ENCODE measurements around the gene EFNA1. TPM values are rescaled to one million over a fixed set of nuclear protein-coding genes. Genes with fewer than 3 reads are reported as not detected.

Gene EFNA1
- total and polyA plus RNA-seq, 2 donors from 2014 or later: 61.1 to 133 TPM

DNA sequence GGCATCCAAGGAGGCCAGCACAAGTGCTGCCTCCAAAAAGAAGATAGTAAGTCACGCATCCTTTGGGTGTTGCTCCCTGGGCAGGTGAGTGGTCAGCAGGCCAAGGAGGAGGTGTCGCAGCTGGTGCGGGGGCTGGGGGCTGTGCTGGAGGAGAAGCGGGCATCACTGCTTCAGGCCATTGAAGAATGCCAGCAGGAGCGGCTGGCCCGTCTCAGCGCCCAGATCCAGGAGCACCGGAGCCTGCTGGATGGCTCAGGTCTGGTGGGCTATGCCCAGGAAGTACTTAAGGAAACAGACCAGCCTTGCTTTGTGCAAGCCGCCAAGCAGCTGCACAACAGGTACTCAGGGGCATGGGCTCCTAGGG, 50.2 kb downstream of the EFNA1 start:
- TF ChIP-seq, protein P1, sequence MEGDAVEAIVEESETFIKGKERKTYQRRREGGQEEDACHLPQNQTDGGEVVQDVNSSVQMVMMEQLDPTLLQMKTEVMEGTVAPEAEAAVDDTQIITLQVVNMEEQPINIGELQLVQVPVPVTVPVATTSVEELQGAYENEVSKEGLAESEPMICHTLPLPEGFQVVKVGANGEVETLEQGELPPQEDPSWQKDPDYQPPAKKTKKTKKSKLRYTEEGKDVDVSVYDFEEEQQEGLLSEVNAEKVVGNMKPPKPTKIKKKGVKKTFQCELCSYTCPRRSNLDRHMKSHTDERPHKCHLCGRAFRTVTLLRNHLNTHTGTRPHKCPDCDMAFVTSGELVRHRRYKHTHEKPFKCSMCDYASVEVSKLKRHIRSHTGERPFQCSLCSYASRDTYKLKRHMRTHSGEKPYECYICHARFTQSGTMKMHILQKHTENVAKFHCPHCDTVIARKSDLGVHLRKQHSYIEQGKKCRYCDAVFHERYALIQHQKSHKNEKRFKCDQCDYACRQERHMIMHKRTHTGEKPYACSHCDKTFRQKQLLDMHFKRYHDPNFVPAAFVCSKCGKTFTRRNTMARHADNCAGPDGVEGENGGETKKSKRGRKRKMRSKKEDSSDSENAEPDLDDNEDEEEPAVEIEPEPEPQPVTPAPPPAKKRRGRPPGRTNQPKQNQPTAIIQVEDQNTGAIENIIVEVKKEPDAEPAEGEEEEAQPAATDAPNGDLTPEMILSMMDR (IDR thresholded peaks at IDR 0.05; ENCODE audit: borderline replicate concordance, extremely low read depth, insufficient read depth): no peak
- Histone ChIP-seq H3K27me3 (ENCODE audit: control insufficient read depth, insufficient read depth, low read length) (no peaks in the 10 kb centered on the region), H3K4me3 (ENCODE audit: low read length in 3 of 3) (no peak overlapping the region), H3K9me3 (ENCODE audit: control insufficient read depth in 2 of 3, insufficient read depth in 1 of 3, low read length in 3 of 3) (no peaks in the 10 kb centered on the region), H3K36me3 (ENCODE audit: control insufficient read depth in 2 of 3, insufficient read depth in 3 of 3, low read length in 3 of 3) (no peaks in the 10 kb centered on the region), H3K4me1 (ENCODE audit: control insufficient read depth in 2 of 3, insufficient read depth in 2 of 3, low read depth in 1 of 3, low read length in 3 of 3) (peaks cover 0 to 11% (median 7%) of the 10 kb centered on the region in 3 donors), H3K27ac (ENCODE audit: low read depth in 2 of 2, low read length in 2 of 2) (no peak overlapping the region), H3K9ac (ENCODE audit: low read length in 3 of 3) (no peak overlapping the region)
- intact Hi-C loops (cut with DNase I): loop anchor here (10.0 kb wide), 1 partner anchor 47 kb away; no protein-coding TSS in a partner anchor
- FAIRE-seq (no peak), DNase-seq (peak in 2 of 5 donors; percentile 40 to 62)

DNA sequence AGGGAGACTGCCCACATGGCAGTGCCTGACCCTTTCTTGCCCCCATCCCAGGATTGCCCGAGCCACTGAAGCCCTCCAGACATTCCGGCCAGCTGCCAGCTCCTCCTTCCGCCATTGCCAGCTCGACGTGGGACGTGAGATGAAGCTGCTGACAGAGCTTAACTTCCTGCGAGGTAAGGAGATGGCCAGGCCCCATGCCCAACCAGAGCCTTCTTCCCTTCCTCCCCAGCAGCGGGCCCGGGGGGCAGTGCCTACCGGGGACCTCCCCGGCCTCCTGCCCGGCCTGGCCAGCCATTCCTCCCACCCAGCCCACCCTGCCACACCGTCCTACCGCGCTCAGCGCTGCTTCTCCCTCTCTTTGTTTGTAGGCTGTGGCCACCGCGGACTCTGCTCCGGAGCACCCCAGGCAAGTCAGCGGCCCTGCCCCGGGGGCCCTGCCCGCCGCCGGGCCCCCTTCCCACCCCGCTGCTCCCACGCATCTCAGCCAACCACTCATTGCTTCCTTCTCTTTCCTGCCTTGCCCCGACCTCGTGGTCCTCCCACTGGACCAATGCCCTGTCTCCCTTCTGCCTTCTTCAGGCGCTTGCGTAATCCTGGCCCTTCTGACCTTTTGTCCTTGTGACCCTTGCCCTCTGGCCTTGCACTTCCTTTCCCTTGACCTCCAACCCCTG, 50.9 kb downstream of the EFNA1 start:
- intact Hi-C loops (cut with DNase I): loop anchor here (10.0 kb wide), 1 partner anchor 46 kb away; no protein-coding TSS in a partner anchor
- no peak for FAIRE-seq
- TF ChIP-seq, protein P1 (IDR thresholded peaks at IDR 0.05; ENCODE audit: borderline replicate concordance, extremely low read depth, insufficient read depth): no peak
- Histone ChIP-seq H3K36me3 (ENCODE audit: control insufficient read depth in 2 of 3, insufficient read depth in 3 of 3, low read length in 3 of 3) (no peaks in the 10 kb centered on the region), H3K9me3 (ENCODE audit: control insufficient read depth in 2 of 3, insufficient read depth in 1 of 3, low read length in 3 of 3) (no peaks in the 10 kb centered on the region), H3K27ac (ENCODE audit: low read depth in 2 of 2, low read length in 2 of 2) (no peak overlapping the region), H3K27me3 (ENCODE audit: control insufficient read depth, insufficient read depth, low read length) (no peaks in the 10 kb centered on the region), H3K9ac (ENCODE audit: low read length in 3 of 3) (no peak overlapping the region), H3K4me1 (ENCODE audit: control insufficient read depth in 2 of 3, insufficient read depth in 2 of 3, low read depth in 1 of 3, low read length in 3 of 3) (peaks cover 0 to 11% (median 7%) of the 10 kb centered on the region in 3 donors), H3K4me3 (ENCODE audit: low read length in 3 of 3) (no peak overlapping the region)
- peak in 2 of 5 donors; percentile 57 to 79 for DNase-seq

DNA sequence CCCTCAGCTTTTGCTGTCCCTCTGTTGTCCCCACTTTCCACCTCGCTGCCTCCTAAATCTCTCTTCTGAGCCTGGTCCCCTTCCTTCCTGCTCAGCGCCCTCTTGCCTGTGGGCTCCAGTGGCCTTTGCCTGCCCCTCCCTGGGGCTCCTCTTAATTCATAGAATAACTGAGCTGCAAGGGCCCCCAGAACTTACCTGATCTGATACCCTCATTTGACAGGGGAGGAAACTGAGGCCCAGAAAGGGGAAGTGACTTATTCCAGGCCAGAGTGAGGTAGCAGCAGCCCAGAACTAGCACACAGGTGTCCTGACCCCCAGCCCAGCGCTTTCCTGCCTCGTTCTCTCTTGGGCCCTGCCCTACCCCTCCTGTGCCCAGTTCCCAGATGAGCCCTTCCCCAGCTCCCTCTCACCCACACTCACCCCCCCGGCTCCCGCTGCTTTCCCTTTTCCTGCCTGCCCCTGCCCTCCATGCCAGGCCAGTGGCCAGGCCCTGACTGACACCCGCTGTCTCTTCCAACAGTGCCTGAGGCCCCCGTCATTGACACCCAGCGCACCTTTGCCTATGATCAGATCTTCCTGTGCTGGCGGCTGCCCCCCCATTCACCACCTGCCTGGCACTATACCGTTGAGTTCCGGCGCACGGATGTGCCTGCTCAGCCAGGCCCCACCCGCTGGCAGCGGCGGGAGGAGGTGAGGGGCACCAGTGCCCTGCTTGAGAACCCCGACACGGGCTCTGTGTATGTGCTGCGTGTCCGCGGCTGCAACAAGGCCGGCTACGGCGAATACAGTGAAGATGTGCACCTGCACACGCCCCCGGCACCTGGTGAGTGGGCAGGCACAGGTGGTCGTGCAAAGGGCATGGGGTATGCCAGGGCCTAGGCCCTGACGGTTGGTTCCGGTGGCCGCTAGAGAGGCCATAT, 51.7 kb downstream of the EFNA1 start:
- TF ChIP-seq, protein P1 (IDR thresholded peaks at IDR 0.05; ENCODE audit: borderline replicate concordance, extremely low read depth, insufficient read depth): no peak
- Histone ChIP-seq H3K4me1 (ENCODE audit: control insufficient read depth in 2 of 3, insufficient read depth in 2 of 3, low read depth in 1 of 3, low read length in 3 of 3) (peaks cover 0 to 11% (median 7%) of the 10 kb centered on the region in 3 donors), H3K36me3 (ENCODE audit: control insufficient read depth in 2 of 3, insufficient read depth in 3 of 3, low read length in 3 of 3) (no peaks in the 10 kb centered on the region), H3K27ac (ENCODE audit: low read depth in 2 of 2, low read length in 2 of 2) (no peak overlapping the region), H3K27me3 (ENCODE audit: control insufficient read depth, insufficient read depth, low read length) (no peaks in the 10 kb centered on the region), H3K4me3 (ENCODE audit: low read length in 3 of 3) (no peak overlapping the region), H3K9ac (ENCODE audit: low read length in 3 of 3) (no peak overlapping the region), H3K9me3 (ENCODE audit: control insufficient read depth in 2 of 3, insufficient read depth in 1 of 3, low read length in 3 of 3) (no peaks in the 10 kb centered on the region)
- DNase-seq: peak in 2 of 5 donors; percentile 50 to 78
- FAIRE-seq: no peak
- intact Hi-C loops (cut with DNase I): loop anchor here (10.0 kb wide), 1 partner anchor 45 kb away; no protein-coding TSS in a partner anchor
